Measurements from ENCODE around the gene LSM14A. TPM values are rescaled to one million over a fixed set of nuclear protein-coding genes. Genes with fewer than 3 reads are reported as not detected.

Gene LSM14A
- total RNA-seq, 2 experiments from 2014 or later, result 182 to 189 TPM

DNA sequence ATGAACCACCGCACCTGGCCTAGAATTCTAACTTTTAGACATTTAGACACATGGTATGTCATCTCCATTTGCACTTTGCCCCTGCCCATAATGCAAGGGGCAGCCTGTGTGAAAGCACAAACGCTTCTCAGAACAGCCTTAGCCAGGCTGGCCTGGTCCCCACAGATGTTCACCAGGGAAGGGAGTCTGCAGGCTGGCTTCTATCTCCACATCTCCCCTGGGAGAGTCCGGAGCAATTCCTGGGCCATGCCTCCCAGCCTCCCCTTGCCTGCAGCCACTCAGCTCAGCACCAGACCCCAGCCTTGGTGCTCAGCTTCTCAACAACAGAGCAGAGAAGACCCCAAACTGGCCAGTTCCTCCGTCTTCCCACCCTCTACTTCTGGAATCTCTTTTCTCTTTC, 21.7 kb upstream of the LSM14A start:
- no peak for DNase-seq (ENCODE audit: low spot score)
- H3K79me2 ChIP-seq (ENCODE audit: insufficient read depth, low read depth, low read length), result no peaks in the 10 kb centered on the region
- POLR2A ChIA-PET, result no interaction called here
- BruUV-seq (replicated peaks), result no TSS peak
- TF ChIP-seq EZH2phosphoT487 (IDR thresholded peaks at IDR 0.05; ENCODE audit: borderline replicate concordance, low read depth, low read length), result no peak
- TF ChIP-seq, protein P1, sequence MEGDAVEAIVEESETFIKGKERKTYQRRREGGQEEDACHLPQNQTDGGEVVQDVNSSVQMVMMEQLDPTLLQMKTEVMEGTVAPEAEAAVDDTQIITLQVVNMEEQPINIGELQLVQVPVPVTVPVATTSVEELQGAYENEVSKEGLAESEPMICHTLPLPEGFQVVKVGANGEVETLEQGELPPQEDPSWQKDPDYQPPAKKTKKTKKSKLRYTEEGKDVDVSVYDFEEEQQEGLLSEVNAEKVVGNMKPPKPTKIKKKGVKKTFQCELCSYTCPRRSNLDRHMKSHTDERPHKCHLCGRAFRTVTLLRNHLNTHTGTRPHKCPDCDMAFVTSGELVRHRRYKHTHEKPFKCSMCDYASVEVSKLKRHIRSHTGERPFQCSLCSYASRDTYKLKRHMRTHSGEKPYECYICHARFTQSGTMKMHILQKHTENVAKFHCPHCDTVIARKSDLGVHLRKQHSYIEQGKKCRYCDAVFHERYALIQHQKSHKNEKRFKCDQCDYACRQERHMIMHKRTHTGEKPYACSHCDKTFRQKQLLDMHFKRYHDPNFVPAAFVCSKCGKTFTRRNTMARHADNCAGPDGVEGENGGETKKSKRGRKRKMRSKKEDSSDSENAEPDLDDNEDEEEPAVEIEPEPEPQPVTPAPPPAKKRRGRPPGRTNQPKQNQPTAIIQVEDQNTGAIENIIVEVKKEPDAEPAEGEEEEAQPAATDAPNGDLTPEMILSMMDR (conservative IDR thresholded peaks at IDR 0.05; ENCODE audit: low read length), result no peak
- no peaks in the 10 kb centered on the region for H3K9me3 ChIP-seq (ENCODE audit: low read length)
- H4K20me1 ChIP-seq (ENCODE audit: insufficient read depth, low read length), result no peaks in the 10 kb centered on the region
- H3K4me1 ChIP-seq (ENCODE audit: insufficient read depth, low read length, poor library complexity, severe bottlenecking), result no peaks in the 10 kb centered on the region
- CTCF ChIA-PET (ENCODE audit: unreplicated experiment), result no interaction called here
- no peak overlapping the region for H2AFZ ChIP-seq (ENCODE audit: low read length)
- intact Hi-C loops (cut with micrococcal nuclease; ENCODE audit: unreplicated experiment), result no loop called here
- no peaks in the 10 kb centered on the region for H3K36me3 ChIP-seq (ENCODE audit: insufficient read depth, low read length)
- no peak overlapping the region for H3K4me3 ChIP-seq (ENCODE audit: low read depth, low read length, poor library complexity, severe bottlenecking)
- no peak overlapping the region for H3K27ac ChIP-seq (ENCODE audit: low read depth, low read length, poor library complexity, severe bottlenecking)
- no peaks in the 10 kb centered on the region for H3K9me2 ChIP-seq (ENCODE audit: insufficient read depth, low read length)
- no peak overlapping the region for H3K4me2 ChIP-seq (ENCODE audit: low read length)

DNA sequence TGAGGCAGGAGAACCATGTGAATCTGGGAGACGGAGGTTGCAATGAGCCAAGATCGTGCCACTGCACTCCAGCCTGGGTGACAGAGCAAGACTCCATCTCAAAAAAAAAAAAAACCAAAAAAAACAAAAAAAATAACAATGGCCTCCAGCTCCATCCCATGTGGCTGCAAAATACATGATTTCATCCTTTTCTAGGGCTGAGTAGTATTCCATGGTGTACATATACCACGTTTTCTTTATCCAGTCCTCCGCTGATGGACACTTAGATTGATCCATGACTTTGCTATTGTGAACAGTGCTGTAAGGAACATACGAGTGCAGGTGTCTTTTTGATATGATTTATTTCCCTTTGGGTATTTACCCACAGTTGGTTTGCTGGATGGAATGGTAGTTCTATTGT, 20.9 kb upstream of the LSM14A start:
- H3K9me3 ChIP-seq (ENCODE audit: low read length), result no peaks in the 10 kb centered on the region
- H3K27ac ChIP-seq (ENCODE audit: low read depth, low read length, poor library complexity, severe bottlenecking), result no peak overlapping the region
- no peaks in the 10 kb centered on the region for H3K9me2 ChIP-seq (ENCODE audit: insufficient read depth, low read length)
- no peak overlapping the region for H2AFZ ChIP-seq (ENCODE audit: low read length)
- H4K20me1 ChIP-seq (ENCODE audit: insufficient read depth, low read length), result no peaks in the 10 kb centered on the region
- intact Hi-C loops (cut with micrococcal nuclease; ENCODE audit: unreplicated experiment), result no loop called here
- H3K79me2 ChIP-seq (ENCODE audit: insufficient read depth, low read depth, low read length), result no peaks in the 10 kb centered on the region
- no TSS peak for BruUV-seq (replicated peaks)
- no peak for TF ChIP-seq EZH2phosphoT487 (IDR thresholded peaks at IDR 0.05; ENCODE audit: borderline replicate concordance, low read depth, low read length)
- TF ChIP-seq, protein P1 (conservative IDR thresholded peaks at IDR 0.05; ENCODE audit: low read length), result no peak
- no peak for DNase-seq (ENCODE audit: low spot score)
- H3K4me1 ChIP-seq (ENCODE audit: insufficient read depth, low read length, poor library complexity, severe bottlenecking), result no peaks in the 10 kb centered on the region
- H3K36me3 ChIP-seq (ENCODE audit: insufficient read depth, low read length), result no peaks in the 10 kb centered on the region
- POLR2A ChIA-PET, result interaction anchor here (0.6 kb wide), 1 partner anchor 353 kb away, joined by 3 read pairs; no protein-coding TSS in a partner anchor
- no peak overlapping the region for H3K4me2 ChIP-seq (ENCODE audit: low read length)
- CTCF ChIA-PET (ENCODE audit: unreplicated experiment), result no interaction called here
- H3K4me3 ChIP-seq (ENCODE audit: low read depth, low read length, poor library complexity, severe bottlenecking), result no peak overlapping the region

DNA sequence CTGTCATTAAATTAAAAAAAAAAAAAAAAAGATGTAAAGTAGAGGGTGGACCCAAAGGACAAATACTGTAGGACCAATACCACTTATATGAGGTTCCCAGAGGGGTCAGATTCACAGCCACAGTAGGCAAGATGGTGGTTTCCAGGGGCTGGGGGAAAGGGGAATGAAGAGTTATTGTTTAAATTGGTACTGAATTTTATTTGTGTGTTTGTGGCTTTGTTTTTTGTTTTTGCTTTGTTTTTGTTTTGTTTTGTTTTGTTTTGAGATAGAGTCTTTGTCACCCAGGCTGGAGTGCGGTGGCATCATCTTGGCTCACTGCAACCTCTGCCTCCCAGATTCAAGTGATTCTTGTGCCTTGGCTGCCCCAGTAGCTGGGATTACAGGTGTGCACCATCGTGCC, 17.9 kb upstream of the LSM14A start:
- DNase-seq (ENCODE audit: low spot score), result no peak
- Histone ChIP-seq H3K4me3 (ENCODE audit: low read depth, low read length, poor library complexity, severe bottlenecking) (no peak overlapping the region), H3K9me2 (ENCODE audit: insufficient read depth, low read length) (no peaks in the 10 kb centered on the region), H2AFZ (ENCODE audit: low read length) (no peak overlapping the region), H3K27ac (ENCODE audit: low read depth, low read length, poor library complexity, severe bottlenecking) (no peak overlapping the region), H3K36me3 (ENCODE audit: insufficient read depth, low read length) (no peaks in the 10 kb centered on the region), H3K9me3 (ENCODE audit: low read length) (no peaks in the 10 kb centered on the region), H3K4me1 (ENCODE audit: insufficient read depth, low read length, poor library complexity, severe bottlenecking) (no peaks in the 10 kb centered on the region), H3K4me2 (ENCODE audit: low read length) (no peak overlapping the region), H3K79me2 (ENCODE audit: insufficient read depth, low read depth, low read length) (no peaks in the 10 kb centered on the region), H4K20me1 (ENCODE audit: insufficient read depth, low read length) (no peaks in the 10 kb centered on the region)
- TF ChIP-seq, protein P1 (conservative IDR thresholded peaks at IDR 0.05; ENCODE audit: low read length), result no peak
- TF ChIP-seq EZH2phosphoT487 (IDR thresholded peaks at IDR 0.05; ENCODE audit: borderline replicate concordance, low read depth, low read length), result no peak
- BruUV-seq (replicated peaks), result no TSS peak
- intact Hi-C loops (cut with micrococcal nuclease; ENCODE audit: unreplicated experiment), result no loop called here
- POLR2A ChIA-PET, result no interaction called here
- CTCF ChIA-PET (ENCODE audit: unreplicated experiment), result no interaction called here

Measured in OCI-LY7 (cell line).